Keratinocyte (primary cell): Measurements from ENCODE around the gene ASTN2. TPM values are rescaled to one million over a fixed set of nuclear protein-coding genes. Genes with fewer than 3 reads are reported as not detected.

Source experiments
- DNase-seq: peaks from one replicate; pipeline ENCODE4 v3.0.0-alpha.2; 2011; ENCODE audit warnings: low read depth, missing footprints, low spot score
- FAIRE-seq: peaks from 2 replicates; lab custom pipeline; 2011; peaks lifted over from hg19 to GRCh38; lab: Jason Lieb, UNC
- H2AFZ ChIP-seq: 2 replicates; pipeline ENCODE4 v1.6.0; 2012; ENCODE audit warnings: low read length, control low read depth, inconsistent platforms; ENCODE audit not compliant: control insufficient read depth
- H3K27ac ChIP-seq: 2 replicates; pipeline ENCODE4 v1.5.1; 2011; ENCODE audit warnings: low read length; ENCODE audit not compliant: control insufficient read depth, insufficient read depth
- H3K27me3 ChIP-seq: 3 replicates; pipeline ENCODE4 v1.6.0; 2011; ENCODE audit warnings: low read length; ENCODE audit not compliant: control insufficient read depth, insufficient read depth; ENCODE audit errors: extremely low read depth
- H3K36me3 ChIP-seq, 2 experiments: 2 replicates in 1 of 2; 3 replicates in 1 of 2; pipeline ENCODE4 v1.5.1; 2011; ENCODE audit warnings: low read length in 2 of 2, mild to moderate bottlenecking in 1 of 2; ENCODE audit not compliant: control insufficient read depth in 2 of 2, insufficient read depth in 2 of 2; ENCODE audit errors: extremely low read depth in 1 of 2
- H3K4me1 ChIP-seq: 3 replicates; pipeline ENCODE4 v1.5.1; 2011; ENCODE audit warnings: low read length; ENCODE audit not compliant: control insufficient read depth, insufficient read depth; ENCODE audit errors: extremely low read depth
- H3K4me2 ChIP-seq: 3 replicates; pipeline ENCODE4 v1.6.0; 2011; ENCODE audit warnings: low read depth, low read length; ENCODE audit not compliant: control insufficient read depth, insufficient read depth; ENCODE audit errors: extremely low read depth
- H3K4me3 ChIP-seq, 3 experiments: fragments of 200-600 bp in 1 of 3; sonication (generic) in 1 of 3; 2 replicates in 2 of 3; 3 replicates in 1 of 3; pipeline ENCODE4 v1.5.1; 2011 to 2016; ENCODE audit warnings: low read length in 3 of 3, mild to moderate bottlenecking in 3 of 3, control low read depth in 2 of 3, inconsistent platforms in 1 of 3, low read depth in 1 of 3, mixed read lengths in 1 of 3, mixed run types in 1 of 3, moderate library complexity in 1 of 3; ENCODE audit not compliant: control insufficient read depth in 2 of 3, insufficient read depth in 2 of 3; ENCODE audit errors: extremely low read depth in 1 of 3
- H3K79me2 ChIP-seq: 2 replicates; pipeline ENCODE4 v1.6.0; 2012; ENCODE audit warnings: low read length; ENCODE audit not compliant: control insufficient read depth, insufficient read depth
- H3K9ac ChIP-seq: 3 replicates; pipeline ENCODE4 v1.6.0; 2011; ENCODE audit warnings: low read length; ENCODE audit not compliant: control insufficient read depth, insufficient read depth; ENCODE audit errors: extremely low read depth
- H3K9me1 ChIP-seq: 3 replicates; pipeline ENCODE4 v1.6.0; 2011; ENCODE audit warnings: low read length; ENCODE audit not compliant: control insufficient read depth, insufficient read depth; ENCODE audit errors: extremely low read depth
- H3K9me3 ChIP-seq: 2 replicates; pipeline ENCODE4 v1.5.1; 2012; ENCODE audit warnings: low read depth, low read length; ENCODE audit not compliant: control insufficient read depth
- H4K20me1 ChIP-seq: 3 replicates; pipeline ENCODE4 v1.6.0; 2011; ENCODE audit warnings: low read length; ENCODE audit not compliant: control insufficient read depth, insufficient read depth; ENCODE audit errors: extremely low read depth
- EZH2 ChIP-seq: IDR thresholded peaks from one replicate; pipeline ENCODE4 v1.6.1; 2012; ENCODE audit warnings: inconsistent platforms, mild to moderate bottlenecking, low read length, moderate library complexity
- dilution Hi-C: fragments of 300-500 bp; cut with MboI; formaldehyde crosslinking; loops from one replicate; pipeline ENCODE4 v1.7.0; 2020; ENCODE audit warnings: low sequenced_read_pairs; ENCODE audit not compliant: extremely low pct_ligation_motif_present
- polyA plus RNA-seq, 5 experiments: library from polyadenylated mRNA; depleted of rRNA in 3 of 5; stranded (reverse) in 3 of 5; stranded (forward) in 1 of 5; unstranded in 1 of 5; fragments of >200 nt; gene quantifications; 1 replicate in 1 of 5; 2 replicates in 3 of 5; 3 replicates in 1 of 5; pipeline versions ENCODE4 v1.2.1 to v1.2.3, GENCODE V29; 2011 to 2012; ENCODE audit warnings: missing spikeins in 2 of 5, low read depth in 1 of 5, low replicate concordance in 1 of 5
- TF ChIP-seq, protein P1 (sequence below), 3 experiments: IDR thresholded peaks in 1 of 3; conservative IDR thresholded peaks in 1 of 3; optimal IDR thresholded peaks in 1 of 3; 2 replicates in 2 of 3; 3 replicates in 1 of 3; pipeline versions ENCODE3 to v1.5.1; 2011; ENCODE audit warnings: low read length in 3 of 3, mild to moderate bottlenecking in 3 of 3, moderate library complexity in 2 of 3, control low read depth in 1 of 3, inconsistent platforms in 1 of 3; ENCODE audit not compliant: insufficient read depth in 2 of 3; ENCODE audit errors: extremely low read depth in 1 of 3

Gene ASTN2
- polyA plus RNA-seq, 1 donor (not counting 4 experiments of a cell fraction or from before 2014, with no cell fraction given): 0.31 TPM

DNA sequence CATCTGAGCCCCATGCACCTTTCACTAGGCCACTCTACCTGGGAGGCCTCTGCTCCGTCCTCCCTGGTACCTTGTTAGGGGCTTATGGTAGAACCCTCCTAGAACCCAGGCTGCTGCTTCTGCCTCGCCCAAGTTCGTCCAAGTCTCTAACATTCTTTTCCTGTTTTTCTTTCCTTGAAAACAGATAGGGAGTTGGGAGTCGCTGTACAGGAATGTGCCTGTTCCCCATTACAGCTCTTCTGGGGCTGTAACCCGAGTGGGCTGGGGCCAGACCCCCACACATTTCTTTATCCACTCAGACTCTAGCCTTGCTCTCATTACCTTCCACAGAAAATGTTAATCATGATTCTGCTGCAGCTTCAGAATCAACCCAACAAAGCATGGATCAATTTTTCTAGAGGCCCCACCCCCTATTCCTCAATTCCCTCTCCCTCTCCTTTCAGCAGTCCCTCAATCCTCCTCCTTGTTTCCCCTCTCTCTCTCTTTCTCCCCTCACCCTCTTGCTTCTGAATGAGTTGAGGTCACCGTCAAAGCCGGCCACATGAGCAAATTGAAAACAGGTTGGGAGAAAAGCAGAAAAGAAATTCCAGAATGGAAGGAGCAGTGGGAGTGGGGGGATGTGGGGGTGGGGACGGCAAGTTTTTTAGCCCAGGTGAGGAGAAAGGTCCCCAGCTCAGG lies 921.5 kb downstream of the ASTN2 start:
- H3K36me3 ChIP-seq: no peaks in the 10 kb centered on the region
- H3K4me1 ChIP-seq: peaks cover 3% of the 10 kb centered on the region
- no peak overlapping the region for H3K9ac ChIP-seq
- no peaks in the 10 kb centered on the region for H3K9me1 ChIP-seq
- H3K79me2 ChIP-seq: no peaks in the 10 kb centered on the region
- no peak overlapping the region for H3K4me3 ChIP-seq
- no peak for TF ChIP-seq EZH2
- TF ChIP-seq, protein P1, sequence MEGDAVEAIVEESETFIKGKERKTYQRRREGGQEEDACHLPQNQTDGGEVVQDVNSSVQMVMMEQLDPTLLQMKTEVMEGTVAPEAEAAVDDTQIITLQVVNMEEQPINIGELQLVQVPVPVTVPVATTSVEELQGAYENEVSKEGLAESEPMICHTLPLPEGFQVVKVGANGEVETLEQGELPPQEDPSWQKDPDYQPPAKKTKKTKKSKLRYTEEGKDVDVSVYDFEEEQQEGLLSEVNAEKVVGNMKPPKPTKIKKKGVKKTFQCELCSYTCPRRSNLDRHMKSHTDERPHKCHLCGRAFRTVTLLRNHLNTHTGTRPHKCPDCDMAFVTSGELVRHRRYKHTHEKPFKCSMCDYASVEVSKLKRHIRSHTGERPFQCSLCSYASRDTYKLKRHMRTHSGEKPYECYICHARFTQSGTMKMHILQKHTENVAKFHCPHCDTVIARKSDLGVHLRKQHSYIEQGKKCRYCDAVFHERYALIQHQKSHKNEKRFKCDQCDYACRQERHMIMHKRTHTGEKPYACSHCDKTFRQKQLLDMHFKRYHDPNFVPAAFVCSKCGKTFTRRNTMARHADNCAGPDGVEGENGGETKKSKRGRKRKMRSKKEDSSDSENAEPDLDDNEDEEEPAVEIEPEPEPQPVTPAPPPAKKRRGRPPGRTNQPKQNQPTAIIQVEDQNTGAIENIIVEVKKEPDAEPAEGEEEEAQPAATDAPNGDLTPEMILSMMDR (optimal IDR thresholded peaks at IDR 0.05 in 1 of 3, IDR thresholded peaks at IDR 0.05 in 1 of 3, conservative IDR thresholded peaks at IDR 0.05 in 1 of 3; ENCODE audit: extremely low read depth in 1 of 3, insufficient read depth in 2 of 3, low read length in 3 of 3): no peak
- H3K9me3 ChIP-seq: no peaks in the 10 kb centered on the region
- dilution Hi-C loops: no loop called here
- no peak overlapping the region for H3K4me2 ChIP-seq
- FAIRE-seq: no peak
- H3K27me3 ChIP-seq: no peaks in the 10 kb centered on the region
- H3K27ac ChIP-seq: no peak overlapping the region
- H2AFZ ChIP-seq: no peak overlapping the region
- no peaks in the 10 kb centered on the region for H4K20me1 ChIP-seq
- no peak for DNase-seq

DNA sequence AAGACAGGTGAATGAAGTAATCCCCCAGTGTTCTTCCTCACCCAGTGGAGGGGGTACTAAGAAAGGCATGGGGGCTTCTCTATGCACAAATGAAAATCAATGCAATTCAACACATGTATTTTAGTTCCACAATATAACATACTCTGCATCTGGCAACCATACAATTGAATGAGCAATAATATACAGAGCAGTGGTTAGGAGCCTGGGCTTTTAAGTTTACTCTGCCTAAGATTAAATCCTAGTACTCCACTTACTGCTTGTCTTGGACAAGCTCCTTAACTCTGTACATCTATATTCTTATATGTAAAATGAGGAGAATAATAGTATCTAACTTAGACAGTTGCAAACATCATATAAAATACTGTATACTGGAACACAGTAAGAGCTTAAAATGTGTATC lies 923.2 kb downstream of the ASTN2 start:
- Histone ChIP-seq H3K4me1 (peaks cover 3% of the 10 kb centered on the region), H4K20me1 (no peaks in the 10 kb centered on the region), H3K79me2 (no peaks in the 10 kb centered on the region), H3K4me3 (no peak overlapping the region), H3K9ac (no peak overlapping the region), H3K27ac (no peak overlapping the region), H3K27me3 (no peaks in the 10 kb centered on the region), H3K4me2 (no peak overlapping the region), H3K9me1 (no peaks in the 10 kb centered on the region), H3K36me3 (no peaks in the 10 kb centered on the region), H3K9me3 (no peaks in the 10 kb centered on the region), H2AFZ (no peak overlapping the region)
- FAIRE-seq (no peak), DNase-seq (no peak)
- dilution Hi-C loops: no loop called here
- TF ChIP-seq, protein P1 (optimal IDR thresholded peaks at IDR 0.05 in 1 of 3, IDR thresholded peaks at IDR 0.05 in 1 of 3, conservative IDR thresholded peaks at IDR 0.05 in 1 of 3; ENCODE audit: extremely low read depth in 1 of 3, insufficient read depth in 2 of 3, low read length in 3 of 3): no peak
- no peak for TF ChIP-seq EZH2
